ENCODE results near the gene PLPP4.

Gene PLPP4

GRCh38 chr10:120492346-120492745, 35.3 kb downstream of the PLPP4 start:
- no peaks in the 10 kb centered on the region for H3K79me2 ChIP-seq (ENCODE audit: low read length)
- H3K4me1 ChIP-seq (ENCODE audit: low read length): peaks cover 16% of the 10 kb centered on the region

GRCh38 chr10:120493411-120494312, 36.6 kb downstream of the PLPP4 start:
- peak; percentile 40 for DNase-seq
- H2AFZ ChIP-seq (ENCODE audit: low read length): no peak overlapping the region
- H3K4me2 ChIP-seq (ENCODE audit: low read depth, low read length): no peak overlapping the region
- H3K4me3 ChIP-seq (ENCODE audit: low read length): no peak overlapping the region
- no peak overlapping the region for H3K9ac ChIP-seq (ENCODE audit: low read length)
- H3K27me3 ChIP-seq (replicated peaks; ENCODE audit: insufficient read depth, low read length): no peaks in the 10 kb centered on the region
- peaks cover 17% of the 10 kb centered on the region for H3K4me1 ChIP-seq (ENCODE audit: low read length)
- H3K9me3 ChIP-seq (replicated peaks; ENCODE audit: insufficient read depth, low read length): no peaks in the 10 kb centered on the region
- no peaks in the 10 kb centered on the region for H3K9me2 ChIP-seq (replicated peaks; ENCODE audit: insufficient read depth, low read length)
- H3K36me3 ChIP-seq (replicated peaks; ENCODE audit: insufficient read depth, low read length): no peaks in the 10 kb centered on the region
- no peaks in the 10 kb centered on the region for H4K20me1 ChIP-seq (ENCODE audit: insufficient read depth, low read length)
- no peak overlapping the region for H3K27ac ChIP-seq (ENCODE audit: low read length)
- no peaks in the 10 kb centered on the region for H3K79me2 ChIP-seq (ENCODE audit: low read length)
- H3F3A ChIP-seq (ENCODE audit: insufficient read depth, low read length): no peaks in the 10 kb centered on the region
- TF ChIP-seq EZH2 (optimal IDR thresholded peaks at IDR 0.05; ENCODE audit: low read depth, low read length) (no peak), CTCF (IDR thresholded peaks at IDR 0.05; ENCODE audit: low read length) (no peak), EZH2phosphoT487 (IDR thresholded peaks at IDR 0.05; ENCODE audit: low read length) (no peak)

More at GRCh38 chr10:120492346-120492745, 35.3 kb downstream of the PLPP4 start:
- Histone ChIP-seq H4K20me1 (ENCODE audit: insufficient read depth, low read length) (no peaks in the 10 kb centered on the region), H3K36me3 (replicated peaks; ENCODE audit: insufficient read depth, low read length) (no peaks in the 10 kb centered on the region), H3K9ac (ENCODE audit: low read length) (no peak overlapping the region), H3K4me3 (ENCODE audit: low read length) (no peak overlapping the region), H3K27me3 (replicated peaks; ENCODE audit: insufficient read depth, low read length) (no peaks in the 10 kb centered on the region), H2AFZ (ENCODE audit: low read length) (no peak overlapping the region), H3K27ac (ENCODE audit: low read length) (no peak overlapping the region), H3K9me3 (replicated peaks; ENCODE audit: insufficient read depth, low read length) (no peaks in the 10 kb centered on the region), H3K9me2 (replicated peaks; ENCODE audit: insufficient read depth, low read length) (no peaks in the 10 kb centered on the region), H3F3A (ENCODE audit: insufficient read depth, low read length) (no peaks in the 10 kb centered on the region), H3K4me2 (ENCODE audit: low read depth, low read length) (no peak overlapping the region)
- DNase-seq: no peak
- no peak for TF ChIP-seq EZH2phosphoT487 (IDR thresholded peaks at IDR 0.05; ENCODE audit: low read length)
- TF ChIP-seq CTCF (IDR thresholded peaks at IDR 0.05; ENCODE audit: low read length): no peak
- TF ChIP-seq EZH2 (optimal IDR thresholded peaks at IDR 0.05; ENCODE audit: low read depth, low read length): no peak

GRCh38 chr10:120494313-120494710, 37.3 kb downstream of the PLPP4 start:
- Histone ChIP-seq H2AFZ (ENCODE audit: low read length) (no peak overlapping the region), H3K27me3 (replicated peaks; ENCODE audit: insufficient read depth, low read length) (no peaks in the 10 kb centered on the region), H3K4me2 (ENCODE audit: low read depth, low read length) (no peak overlapping the region), H3K4me3 (ENCODE audit: low read length) (no peak overlapping the region), H3K9ac (ENCODE audit: low read length) (no peak overlapping the region), H3K9me3 (replicated peaks; ENCODE audit: insufficient read depth, low read length) (no peaks in the 10 kb centered on the region), H3K4me1 (ENCODE audit: low read length) (peaks cover 17% of the 10 kb centered on the region), H3K79me2 (ENCODE audit: low read length) (no peaks in the 10 kb centered on the region), H3K36me3 (replicated peaks; ENCODE audit: insufficient read depth, low read length) (no peaks in the 10 kb centered on the region), H3K9me2 (replicated peaks; ENCODE audit: insufficient read depth, low read length) (no peaks in the 10 kb centered on the region), H3K27ac (ENCODE audit: low read length) (no peak overlapping the region), H3F3A (ENCODE audit: insufficient read depth, low read length) (no peaks in the 10 kb centered on the region), H4K20me1 (ENCODE audit: insufficient read depth, low read length) (no peaks in the 10 kb centered on the region)
- TF ChIP-seq EZH2phosphoT487 (IDR thresholded peaks at IDR 0.05; ENCODE audit: low read length) (no peak), CTCF (IDR thresholded peaks at IDR 0.05; ENCODE audit: low read length) (no peak), EZH2 (optimal IDR thresholded peaks at IDR 0.05; ENCODE audit: low read depth, low read length) (no peak)
- DNase-seq: no peak

All from MM.1S (cell line).